NCI-H1092 treated with DMSO at 0.1 percent for 48 hours (cell line): Measurements from ENCODE around the gene HSPA4L.

Source experiments
- DNase-seq: peaks from one replicate; lab custom pipeline; 2025; lab: John Stamatoyannopoulos, UW

HSPA4L gene

GRCh38 chr4:127783955-127784770 lies 2.0 kb downstream of the HSPA4L start:
- DNase-seq: no peak

GRCh38 chr4:127788517-127788916 lies 6.4 kb downstream of the HSPA4L start:
- DNase-seq: no peak

- DNase-seq: no peak
Observed at GRCh38 chr4:127791391-127791790, 9.3 kb downstream of the HSPA4L start.

GRCh38 chr4:127793528-127793927 lies 11.4 kb downstream of the HSPA4L start:
- DNase-seq: no peak

- no peak for DNase-seq
Observed at GRCh38 chr4:127799711-127800110, 17.6 kb downstream of the HSPA4L start.

GRCh38 chr4:127809173-127809800 lies 27.2 kb downstream of the HSPA4L start:
- no peak for DNase-seq

GRCh38 chr4:127810551-127810950 lies 28.4 kb downstream of the HSPA4L start:
- no peak for DNase-seq

GRCh38 chr4:127822430-127822829 lies 40.3 kb downstream of the HSPA4L start:
- DNase-seq: no peak

- DNase-seq: no peak
Observed at GRCh38 chr4:127828121-127828520, 46.0 kb downstream of the HSPA4L start.

GRCh38 chr4:127829014-127829413 lies 46.9 kb downstream of the HSPA4L start:
- no peak for DNase-seq

GRCh38 chr4:127832585-127832984 lies 50.5 kb downstream of the HSPA4L start:
- no peak for DNase-seq

- no peak for DNase-seq
Observed at GRCh38 chr4:127843704-127844600, 61.8 kb downstream of the HSPA4L start.

- no peak for DNase-seq
Observed at GRCh38 chr4:127844601-127845116, 62.5 kb downstream of the HSPA4L start.

- no peak for DNase-seq
Observed at GRCh38 chr4:127846061-127846460, 63.9 kb downstream of the HSPA4L start.

- no peak for DNase-seq
Observed at GRCh38 chr4:127846765-127847164, 64.6 kb downstream of the HSPA4L start.

GRCh38 chr4:127849505-127850234 lies 67.5 kb downstream of the HSPA4L start:
- no peak for DNase-seq

GRCh38 chr4:127852661-127853060 lies 70.5 kb downstream of the HSPA4L start:
- DNase-seq: no peak

- no peak for DNase-seq
Observed at GRCh38 chr4:127856196-127856812, 74.2 kb downstream of the HSPA4L start.

GRCh38 chr4:127856813-127857447 lies 74.8 kb downstream of the HSPA4L start:
- no peak for DNase-seq

GRCh38 chr4:127857641-127858040 lies 75.5 kb downstream of the HSPA4L start:
- no peak for DNase-seq

GRCh38 chr4:127868196-127868595 lies 86.1 kb downstream of the HSPA4L start:
- no peak for DNase-seq
